ENCODE data around the gene DGKI. TPM values are rescaled to one million over a fixed set of nuclear protein-coding genes. Genes with fewer than 3 reads are reported as not detected.

Gene DGKI
- total RNA-seq, 2 experiments from 2014 or later, result 1.3 to 2.0 TPM

- POLR2A ChIA-PET, result no interaction called here
- CTCF ChIA-PET, result no interaction called here
These were observed 442.0 kb downstream of the DGKI start for GRCh38 chr7:137404660-137405317.

- ChIA-PET CTCF (no interaction called here), POLR2A (no interaction called here)
These were observed 443.4 kb downstream of the DGKI start for GRCh38 chr7:137403353-137403695.

GRCh38 chr7:137402536-137403352, 444.0 kb downstream of the DGKI start:
- CTCF ChIA-PET, result no interaction called here

GRCh38 chr7:137399827-137400823, 446.6 kb downstream of the DGKI start:
- POLR2A ChIA-PET, result no interaction called here

More at GRCh38 chr7:137402536-137403352, 444.0 kb downstream of the DGKI start:
- POLR2A ChIA-PET, result no interaction called here

GRCh38 chr7:137396051-137396450, 450.7 kb downstream of the DGKI start:
- CTCF ChIA-PET, result no interaction called here
- POLR2A ChIA-PET, result no interaction called here

More at GRCh38 chr7:137399827-137400823, 446.6 kb downstream of the DGKI start:
- CTCF ChIA-PET, result no interaction called here

- ChIA-PET POLR2A (no interaction called here), CTCF (no interaction called here)
These were observed 451.4 kb downstream of the DGKI start for GRCh38 chr7:137395420-137395819.

- ChIA-PET POLR2A (no interaction called here), CTCF (no interaction called here)
These were observed 453.2 kb downstream of the DGKI start for GRCh38 chr7:137393570-137393969.

GRCh38 chr7:137390076-137390475, 456.7 kb downstream of the DGKI start:
- ChIA-PET POLR2A (no interaction called here), CTCF (no interaction called here)

- CTCF ChIA-PET, result no interaction called here
- POLR2A ChIA-PET, result no interaction called here
These were observed 457.9 kb downstream of the DGKI start for GRCh38 chr7:137388916-137389315.

- ChIA-PET CTCF (no interaction called here), POLR2A (no interaction called here)
These were observed 459.8 kb downstream of the DGKI start for GRCh38 chr7:137386966-137387365.

GRCh38 chr7:137381045-137381444, 465.7 kb downstream of the DGKI start:
- POLR2A ChIA-PET, result no interaction called here

GRCh38 chr7:137373507-137373906, 473.3 kb downstream of the DGKI start:
- ChIA-PET CTCF (no interaction called here), POLR2A (no interaction called here)

More at GRCh38 chr7:137381045-137381444, 465.7 kb downstream of the DGKI start:
- CTCF ChIA-PET, result no interaction called here

GRCh38 chr7:137371616-137372015, 475.2 kb downstream of the DGKI start:
- CTCF ChIA-PET, result no interaction called here
- POLR2A ChIA-PET, result no interaction called here

GRCh38 chr7:137366995-137367394, 479.8 kb downstream of the DGKI start:
- ChIA-PET CTCF (no interaction called here), POLR2A (no interaction called here)

GRCh38 chr7:137363683-137364082, 483.1 kb downstream of the DGKI start:
- ChIA-PET CTCF (no interaction called here), POLR2A (no interaction called here)

GRCh38 chr7:137360087-137360679, 486.6 kb downstream of the DGKI start:
- POLR2A ChIA-PET, result no interaction called here
- CTCF ChIA-PET, result interaction anchor here (0.6 kb wide), 1 partner anchor 138 kb away, joined by 4 read pairs; no protein-coding TSS in a partner anchor

GRCh38 chr7:137354961-137355360, 491.8 kb downstream of the DGKI start:
- POLR2A ChIA-PET, result no interaction called here
- CTCF ChIA-PET, result no interaction called here

- ChIA-PET CTCF (no interaction called here), POLR2A (no interaction called here)
These were observed 492.4 kb downstream of the DGKI start for GRCh38 chr7:137354396-137354795.

- CTCF ChIA-PET, result no interaction called here
- POLR2A ChIA-PET, result no interaction called here
These were observed 494.8 kb downstream of the DGKI start for GRCh38 chr7:137351941-137352340.

GRCh38 chr7:137345799-137346449, 500.9 kb downstream of the DGKI start:
- ChIA-PET CTCF (no interaction called here), POLR2A (no interaction called here)

Data from activated CD8-positive, alpha-beta memory T cell treated with anti-CD3 and anti-CD28 coated beads for 36 hours (primary cell).